SK-N-SH (cell line): Measurements from ENCODE around the gene KRT75. TPM values are rescaled to one million over a fixed set of nuclear protein-coding genes. Genes with fewer than 3 reads are reported as not detected.

Experiments
- CTCF ChIA-PET: fragments of 300-600, 350-600 bp; formaldehyde crosslinking; extraction: SDS; loops from one replicate; lab custom pipeline; 2021; lab: Yijun Ruan, JAX
- POLR2A ChIA-PET: fragments of 350-600 bp; sonication (Branson Sonifier 250); formaldehyde crosslinking; extraction: SDS; loops from one replicate; lab custom pipeline; 2020; ENCODE audit warnings: antibody characterized with exemption, inconsistent platforms; lab: Yijun Ruan, JAX
- DNase-seq: peaks from one replicate; pipeline ENCODE4 v3.0.0; 2012
- H2AFZ ChIP-seq: fragments of 200-600 bp; sonication (generic); 2 replicates; pipeline ENCODE4 v1.8.1; 2016; ENCODE audit warnings: antibody characterized with exemption, mild to moderate bottlenecking, low read depth
- H3F3A ChIP-seq: fragments of 200-600 bp; sonication (generic); replicated peaks from 2 replicates; pipeline ENCODE3; 2016; ENCODE audit warnings: antibody characterized with exemption, mild to moderate bottlenecking; ENCODE audit not compliant: insufficient read depth
- H3K27ac ChIP-seq, 2 experiments: fragments of 200-500 bp in 1 of 2; fragments of 200-600 bp in 1 of 2; sonication (Bioruptor generic) in 1 of 2; sonication (generic), shearing (Covaris generic) in 1 of 2; 2 replicates each; pipeline versions ENCODE4 v1.5.1 to v1.6.1; 2014 to 2016; ENCODE audit warnings: low read depth in 2 of 2, inconsistent platforms in 1 of 2, low read length in 1 of 2, mild to moderate bottlenecking in 1 of 2, mixed read lengths in 1 of 2
- H3K27me3 ChIP-seq: fragments of 200-600 bp; sonication (generic), shearing (Covaris generic); 2 replicates; pipeline ENCODE4 v1.6.1; 2016; ENCODE audit warnings: mixed run types; ENCODE audit not compliant: insufficient read depth
- H3K36me3 ChIP-seq, 2 experiments: fragments of 200-500 bp in 1 of 2; fragments of 200-600 bp in 1 of 2; sonication (Bioruptor generic) in 1 of 2; sonication (generic) in 1 of 2; replicated peaks in 1 of 2; 2 replicates each; pipeline versions ENCODE3 to v1.5.1; 2014 to 2016; ENCODE audit warnings: low read length in 1 of 2, mild to moderate bottlenecking in 1 of 2; ENCODE audit not compliant: insufficient read depth in 2 of 2, control insufficient read depth in 1 of 2
- H3K4me1 ChIP-seq, 2 experiments: fragments of 200-500 bp in 1 of 2; fragments of 200-600 bp in 1 of 2; sonication (Bioruptor generic) in 1 of 2; sonication (generic), shearing (Covaris generic) in 1 of 2; 2 replicates each; pipeline versions ENCODE4 v1.5.1 to v1.6.1; 2014 to 2016; ENCODE audit warnings: low read depth in 1 of 2, low read length in 1 of 2, mixed run types in 1 of 2; ENCODE audit not compliant: insufficient read depth in 2 of 2, control insufficient read depth in 1 of 2
- H3K4me2 ChIP-seq: fragments of 200-600 bp; sonication (generic), shearing (Covaris generic); 2 replicates; pipeline ENCODE4 v1.6.1; 2017; ENCODE audit warnings: mixed run types
- H3K4me3 ChIP-seq, 2 experiments: fragments of 200-500 bp in 1 of 2; fragments of 200-600 bp in 1 of 2; sonication (Bioruptor generic) in 1 of 2; sonication (generic), shearing (Covaris generic) in 1 of 2; 2 replicates each; pipeline versions ENCODE4 v1.5.1 to v1.8.1; 2014 to 2016; ENCODE audit warnings: low read depth in 2 of 2, inconsistent platforms in 1 of 2, low read length in 1 of 2, mild to moderate bottlenecking in 1 of 2, mixed read lengths in 1 of 2, moderate library complexity in 1 of 2
- H3K79me2 ChIP-seq: fragments of 200-600 bp; sonication (generic); 2 replicates; pipeline ENCODE4 v1.8.1; 2017; ENCODE audit warnings: mild to moderate bottlenecking; ENCODE audit not compliant: insufficient read depth
- H3K9ac ChIP-seq: fragments of 200-600 bp; sonication (generic); 2 replicates; pipeline ENCODE4 v1.6.1; 2017; ENCODE audit warnings: mixed run types
- H3K9me2 ChIP-seq: fragments of 200-600 bp; sonication (generic); 2 replicates; pipeline ENCODE4 v1.6.1; 2017; ENCODE audit warnings: mixed run types
- H3K9me3 ChIP-seq: fragments of 200-600 bp; sonication (generic); 2 replicates; pipeline ENCODE4 v1.6.1; 2017; ENCODE audit warnings: mixed run types, mild to moderate bottlenecking, moderate library complexity
- H4K20me1 ChIP-seq: fragments of 200-600 bp; sonication (generic); 2 replicates; pipeline ENCODE4 v1.6.1; 2017; ENCODE audit warnings: mild to moderate bottlenecking, mixed run types; ENCODE audit not compliant: insufficient read depth
- EZH2phosphoT487 ChIP-seq: fragments of 200-600 bp; sonication (generic); IDR thresholded peaks from 2 replicates; pipeline ENCODE4 v1.6.1; 2017; ENCODE audit warnings: low read depth, mixed run types, mild to moderate bottlenecking, antibody characterized with exemption, moderate library complexity, borderline replicate concordance
- FOXJ3 ChIP-seq: sonication (generic); formaldehyde crosslinking; IDR thresholded peaks from 2 replicates; pipeline ENCODE4 v1.5.1; 2020; ENCODE audit warnings: mild to moderate bottlenecking, missing genetic modification reagents
- FOXM1 ChIP-seq: IDR thresholded peaks from 2 replicates; pipeline ENCODE4 v1.4.0; 2012; ENCODE audit warnings: low read depth, mild to moderate bottlenecking
- GATA2 ChIP-seq: sonication (generic); formaldehyde crosslinking; IDR thresholded peaks from 2 replicates; pipeline ENCODE4 v1.5.0; 2020; ENCODE audit warnings: mild to moderate bottlenecking, missing genetic modification reagents
- MEF2A ChIP-seq: IDR thresholded peaks from 2 replicates; pipeline ENCODE4 v1.4.0; 2012; ENCODE audit warnings: low read depth, borderline replicate concordance
- MXI1 ChIP-seq: IDR thresholded peaks from 2 replicates; pipeline ENCODE4 v1.6.1; 2012; ENCODE audit warnings: mild to moderate bottlenecking, low read depth, low read length, improper control_type of control experiment
- NFIC ChIP-seq: IDR thresholded peaks from 2 replicates; pipeline ENCODE4 v1.4.0; 2012; ENCODE audit warnings: borderline replicate concordance
- RAD21 ChIP-seq: IDR thresholded peaks from 2 replicates; pipeline ENCODE4 v1.6.1; 2012; ENCODE audit warnings: mild to moderate bottlenecking, low read length
- REST ChIP-seq: IDR thresholded peaks from 2 replicates; pipeline ENCODE4 v1.6.1; 2012; ENCODE audit warnings: mild to moderate bottlenecking, low read depth, low read length, moderate library complexity
- SIN3A ChIP-seq: IDR thresholded peaks from 2 replicates; pipeline ENCODE4 v1.6.1; 2012; ENCODE audit warnings: low read depth, mild to moderate bottlenecking, low read length, moderate library complexity, borderline replicate concordance
- USF1 ChIP-seq: IDR thresholded peaks from 2 replicates; pipeline ENCODE4 v1.4.0; 2012; ENCODE audit warnings: low read depth, borderline replicate concordance
- YY1 ChIP-seq: IDR thresholded peaks from 2 replicates; pipeline ENCODE4 v1.4.0; 2012; ENCODE audit warnings: low read depth, mild to moderate bottlenecking
- ZBTB33 ChIP-seq: IDR thresholded peaks from 2 replicates; pipeline ENCODE4 v1.4.0; 2012; ENCODE audit warnings: low read depth, borderline replicate concordance
- WGBS: methylation state at CpG from one replicate; pipeline ENCODE4 v1.1.6; 2017; ENCODE audit warnings: low lambda C conversion rate; 5-methylcytosine and 5-hydroxymethylcytosine counted together
- polyA plus RNA-seq, 3 experiments: library from polyadenylated mRNA; depleted of rRNA; stranded (reverse); fragments of >200 nt; gene quantifications; 2 replicates each; pipeline ENCODE4 v1.2.3, GENCODE V29; 2012
- TF ChIP-seq, protein P1 (sequence below): fragments of 200-600 bp; sonication (generic); IDR thresholded peaks from 2 replicates; pipeline ENCODE4 v1.6.1; 2017; ENCODE audit warnings: antibody characterized with exemption, mild to moderate bottlenecking, moderate library complexity
- TF ChIP-seq, protein P2 (sequence below): IDR thresholded peaks from 2 replicates; pipeline ENCODE4; 2012

Gene KRT75
- polyA plus RNA-seq, 1 of the 3 experiments (the other 2 are of a cell fraction): not detected

DNA sequence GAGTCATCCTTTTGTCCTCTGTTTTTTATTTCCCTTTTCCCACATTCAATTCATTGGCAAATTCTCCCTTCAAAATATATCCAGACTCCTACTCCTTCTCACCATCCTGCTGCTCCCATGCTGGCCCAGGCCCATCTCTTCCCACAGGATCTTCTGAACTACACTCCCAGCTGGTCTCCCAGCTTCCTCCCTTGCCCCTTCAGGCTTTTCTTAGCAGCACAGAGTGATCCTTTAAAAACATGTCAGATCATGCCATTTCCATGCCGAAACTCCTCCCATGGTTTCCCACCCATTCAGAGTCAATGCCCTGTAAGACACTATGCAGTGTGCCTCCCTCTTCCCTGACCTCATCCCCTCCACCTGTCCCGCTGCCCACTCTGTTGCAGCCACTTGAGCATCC lies 46.3 kb downstream of the KRT75 start (continued):
- TF ChIP-seq, protein P1, sequence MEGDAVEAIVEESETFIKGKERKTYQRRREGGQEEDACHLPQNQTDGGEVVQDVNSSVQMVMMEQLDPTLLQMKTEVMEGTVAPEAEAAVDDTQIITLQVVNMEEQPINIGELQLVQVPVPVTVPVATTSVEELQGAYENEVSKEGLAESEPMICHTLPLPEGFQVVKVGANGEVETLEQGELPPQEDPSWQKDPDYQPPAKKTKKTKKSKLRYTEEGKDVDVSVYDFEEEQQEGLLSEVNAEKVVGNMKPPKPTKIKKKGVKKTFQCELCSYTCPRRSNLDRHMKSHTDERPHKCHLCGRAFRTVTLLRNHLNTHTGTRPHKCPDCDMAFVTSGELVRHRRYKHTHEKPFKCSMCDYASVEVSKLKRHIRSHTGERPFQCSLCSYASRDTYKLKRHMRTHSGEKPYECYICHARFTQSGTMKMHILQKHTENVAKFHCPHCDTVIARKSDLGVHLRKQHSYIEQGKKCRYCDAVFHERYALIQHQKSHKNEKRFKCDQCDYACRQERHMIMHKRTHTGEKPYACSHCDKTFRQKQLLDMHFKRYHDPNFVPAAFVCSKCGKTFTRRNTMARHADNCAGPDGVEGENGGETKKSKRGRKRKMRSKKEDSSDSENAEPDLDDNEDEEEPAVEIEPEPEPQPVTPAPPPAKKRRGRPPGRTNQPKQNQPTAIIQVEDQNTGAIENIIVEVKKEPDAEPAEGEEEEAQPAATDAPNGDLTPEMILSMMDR: no peak
- no peak for TF ChIP-seq FOXM1
- TF ChIP-seq, all 33 proteins: peak for 0

- Histone ChIP-seq H3K4me1 (no peaks in the 10 kb centered on the region; a peak in 1 of 4 replicates), H2AFZ (no peak within 1 kb of the TSS), H3K27ac (no peak within 1 kb of the TSS), H3F3A (no peaks in the 10 kb centered on the region), H3K79me2 (no peaks in the 10 kb centered on the region), H3K27me3 (peaks cover 88% of the 10 kb centered on the region), H3K4me3 (no peak within 1 kb of the TSS), H3K9me3 (no peaks in the 10 kb centered on the region), H3K4me2 (no peak within 1 kb of the TSS), H3K36me3 (no peaks in the 10 kb centered on the region), H4K20me1 (no peaks in the 10 kb centered on the region), H3K9ac (no peak within 1 kb of the TSS), H3K9me2 (no peaks in the 10 kb centered on the region)
- POLR2A ChIA-PET: no interaction called here
- CTCF ChIA-PET: interaction anchor here (1.6 to 2.9 kb wide), 3 partner anchors 13 to 499 kb away, joined by 8 to 11 read pairs (median 9); no protein-coding TSS in a partner anchor
- no peak for DNase-seq
- 43% methylated on average over 7 of the region's 11 CpGs for WGBS
- TF ChIP-seq EZH2phosphoT487 (no peak), MEF2A (no peak), FOXJ3 (CRISPR knock-in tag) (no peak), GATA2 (CRISPR knock-in tag) (no peak), USF1 (no peak), REST (no peak), MXI1 (no peak), NFIC (no peak), RAD21 (no peak), ZBTB33 (no peak), YY1 (no peak), SIN3A (no peak)
- TF ChIP-seq, protein P1: no peak
- TF ChIP-seq, protein P2, sequence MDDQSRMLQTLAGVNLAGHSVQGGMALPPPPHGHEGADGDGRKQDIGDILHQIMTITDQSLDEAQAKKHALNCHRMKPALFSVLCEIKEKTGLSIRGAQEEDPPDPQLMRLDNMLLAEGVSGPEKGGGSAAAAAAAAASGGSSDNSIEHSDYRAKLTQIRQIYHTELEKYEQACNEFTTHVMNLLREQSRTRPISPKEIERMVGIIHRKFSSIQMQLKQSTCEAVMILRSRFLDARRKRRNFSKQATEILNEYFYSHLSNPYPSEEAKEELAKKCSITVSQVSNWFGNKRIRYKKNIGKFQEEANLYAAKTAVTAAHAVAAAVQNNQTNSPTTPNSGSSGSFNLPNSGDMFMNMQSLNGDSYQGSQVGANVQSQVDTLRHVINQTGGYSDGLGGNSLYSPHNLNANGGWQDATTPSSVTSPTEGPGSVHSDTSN: no peak
These were observed 48.9 kb downstream of the KRT75 start, which contains the start of gene KRT84 for GRCh38 chr12:52385226-52385702. Gene KRT84 (minus strand): TSS chr12:52385652. CDS start chr12:52385585, 67 bp downstream.
